WTC11 (cell line): ENCODE measurements around the gene SLC24A3.

Source experiments
- AR ChIP-seq: fragments of 250-450 bp; sonication (Bioruptor Pico); IDR thresholded peaks from 2 replicates; pipeline ENCODE4 v1.9.0; 2021; ENCODE audit warnings: mild to moderate bottlenecking
- ATF1 ChIP-seq: sonication (generic); formaldehyde crosslinking; IDR thresholded peaks from 2 replicates; pipeline ENCODE4 v1.8.1; 2023; ENCODE audit warnings: mild to moderate bottlenecking, moderate library complexity, missing genetic modification reagents
- ATF6 ChIP-seq: sonication (generic); formaldehyde crosslinking; IDR thresholded peaks from 2 replicates; pipeline ENCODE4 v1.8.1; 2023; ENCODE audit warnings: mild to moderate bottlenecking, missing genetic modification reagents
- CREB1 ChIP-seq: sonication (generic); formaldehyde crosslinking; IDR thresholded peaks from 2 replicates; pipeline ENCODE4 v1.8.0; 2023; ENCODE audit warnings: mild to moderate bottlenecking, missing genetic modification reagents
- CTCF ChIP-seq: fragments of 200-600 bp; IDR thresholded peaks from 2 replicates; pipeline ENCODE4 v1.8.0; 2022; ENCODE audit warnings: antibody characterized with exemption
- E2F1 ChIP-seq: sonication (generic); formaldehyde crosslinking; IDR thresholded peaks from 2 replicates; pipeline ENCODE4 v1.8.0; 2022; ENCODE audit warnings: mild to moderate bottlenecking, missing genetic modification reagents
- JUN ChIP-seq: sonication (generic); formaldehyde crosslinking; IDR thresholded peaks from 2 replicates; pipeline ENCODE4 v1.8.0; 2023; ENCODE audit warnings: mild to moderate bottlenecking, missing genetic modification reagents
- NR2C2 ChIP-seq: sonication (generic); formaldehyde crosslinking; IDR thresholded peaks from 2 replicates; pipeline ENCODE4 v1.8.0; 2022; ENCODE audit warnings: mild to moderate bottlenecking, missing genetic modification reagents
- SP1 ChIP-seq: sonication (generic); formaldehyde crosslinking; conservative IDR thresholded peaks from 2 replicates; pipeline ENCODE4 v1.8.1; 2022; ENCODE audit warnings: missing genetic modification reagents
- TEAD4 ChIP-seq: sonication (generic); formaldehyde crosslinking; IDR thresholded peaks from 2 replicates; pipeline ENCODE4 v1.8.0; 2022; ENCODE audit warnings: mild to moderate bottlenecking, missing genetic modification reagents
- ZNF138 ChIP-seq: sonication (generic); formaldehyde crosslinking; conservative IDR thresholded peaks from 2 replicates; pipeline ENCODE4 v1.8.1; 2022; ENCODE audit warnings: mild to moderate bottlenecking, moderate library complexity, missing genetic modification reagents
- ZNF263 ChIP-seq: sonication (generic); formaldehyde crosslinking; IDR thresholded peaks from 2 replicates; pipeline ENCODE4 v1.8.1; 2022; ENCODE audit warnings: low read depth, mild to moderate bottlenecking, moderate library complexity, missing genetic modification reagents
- ZNF512 ChIP-seq: sonication (generic); formaldehyde crosslinking; IDR thresholded peaks from 2 replicates; pipeline ENCODE4 v1.8.1; 2022; ENCODE audit warnings: missing genetic modification reagents, borderline replicate concordance

- no peak for TF ChIP-seq CTCF
- TF ChIP-seq CREB1 (CRISPR knock-in tag), result no peak
- TF ChIP-seq E2F1 (CRISPR knock-in tag), result no peak
- no peak for TF ChIP-seq ATF1 (CRISPR knock-in tag)
- TF ChIP-seq TEAD4 (CRISPR knock-in tag), result no peak
- TF ChIP-seq AR (CRISPR knock-in tag), result no peak
- no peak for TF ChIP-seq JUN
- no peak for TF ChIP-seq SP1
- TF ChIP-seq ATF6 (CRISPR knock-in tag), result no peak
- TF ChIP-seq ZNF512, result no peak
- no peak for TF ChIP-seq NR2C2 (CRISPR knock-in tag)
- TF ChIP-seq ZNF263 (CRISPR knock-in tag), result no peak
- TF ChIP-seq ZNF138, result no peak
These were observed 135.6 kb downstream of the SLC24A3 start for GRCh38 chr20:19347943-19348456.
